NK-92 (cell line): ENCODE measurements around the gene PRR11.
"Not testable (repeated sequence)": the region's sequence is repeated elsewhere in the genome, so short reads cannot be mapped to it uniquely, and the experiment has no call there.

Experiments used
- DNase-seq: peaks from one replicate; lab custom pipeline; 2025; ENCODE audit not compliant: unreplicated experiment; lab: John Stamatoyannopoulos, UW

The PRR11 gene

DNA sequence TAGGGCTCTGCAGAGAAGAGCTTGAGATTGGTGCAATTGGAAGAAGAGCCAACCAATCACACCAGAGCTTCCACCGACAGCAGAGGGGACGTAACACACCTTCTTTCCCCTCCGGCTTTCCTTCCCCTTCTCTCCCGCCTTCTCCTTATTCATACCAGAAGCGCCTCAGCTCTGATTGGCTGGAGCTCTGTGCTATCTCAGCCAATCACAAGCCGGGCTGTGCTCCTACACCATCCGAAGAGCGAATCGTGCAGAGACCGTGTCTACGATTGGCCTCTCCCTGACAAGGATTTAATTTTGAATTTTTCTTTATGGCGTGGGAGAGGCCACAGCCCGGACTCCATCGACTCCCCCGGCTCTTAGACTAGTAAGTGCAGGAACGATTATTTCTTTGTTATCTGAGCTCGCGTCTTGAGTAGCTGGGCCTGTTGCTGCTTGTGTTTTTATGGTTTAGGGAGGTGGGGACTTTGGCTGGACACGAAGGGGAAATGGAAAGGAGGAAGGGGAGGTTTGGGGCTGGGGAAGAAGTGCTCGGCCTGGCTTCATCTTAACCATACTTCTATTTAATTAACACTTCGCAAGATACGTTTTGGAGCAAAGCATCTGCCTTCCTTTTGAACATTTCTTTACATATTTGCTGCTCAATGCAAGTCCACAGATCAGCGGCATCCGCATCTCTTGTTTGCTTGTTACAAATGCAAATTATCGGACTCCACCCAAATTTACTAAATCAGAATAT, at the start of gene PRR11:
Gene PRR11 (plus strand): TSS at position 308 of the 739 bp plus-strand sequence. CDS start 14,007 bp downstream, outside the sequence.
- DNase-seq = peak; percentile 99

DNA sequence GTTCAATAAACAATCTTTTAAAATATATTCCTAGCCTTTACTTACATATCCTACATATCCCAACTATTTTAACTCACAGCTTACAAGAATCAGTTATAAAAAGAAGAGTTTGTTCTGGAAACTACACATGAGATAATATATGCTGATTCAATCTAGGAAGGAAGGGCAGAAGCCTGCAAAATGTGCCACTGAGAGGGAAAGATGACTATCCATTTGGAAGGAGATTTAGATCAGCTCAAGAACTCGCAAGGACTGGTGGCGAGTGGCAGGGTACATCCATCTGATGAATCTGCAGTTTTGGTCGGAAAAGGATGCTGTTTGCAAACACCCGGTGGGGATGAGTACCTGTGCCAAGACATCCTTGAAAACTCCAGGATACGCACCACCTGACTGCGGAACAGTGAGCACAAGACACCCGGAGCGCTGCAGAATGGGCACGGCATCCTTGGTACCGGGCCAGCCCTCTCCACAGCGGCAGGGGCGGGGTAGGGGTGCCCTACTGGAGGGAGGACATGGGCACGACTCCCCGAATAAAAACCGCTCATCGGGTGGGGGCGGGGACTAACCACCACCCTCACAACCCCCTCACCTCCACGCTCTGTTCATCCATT, 49.6 kb upstream of the PRR11 start:
- no peak for DNase-seq

DNA sequence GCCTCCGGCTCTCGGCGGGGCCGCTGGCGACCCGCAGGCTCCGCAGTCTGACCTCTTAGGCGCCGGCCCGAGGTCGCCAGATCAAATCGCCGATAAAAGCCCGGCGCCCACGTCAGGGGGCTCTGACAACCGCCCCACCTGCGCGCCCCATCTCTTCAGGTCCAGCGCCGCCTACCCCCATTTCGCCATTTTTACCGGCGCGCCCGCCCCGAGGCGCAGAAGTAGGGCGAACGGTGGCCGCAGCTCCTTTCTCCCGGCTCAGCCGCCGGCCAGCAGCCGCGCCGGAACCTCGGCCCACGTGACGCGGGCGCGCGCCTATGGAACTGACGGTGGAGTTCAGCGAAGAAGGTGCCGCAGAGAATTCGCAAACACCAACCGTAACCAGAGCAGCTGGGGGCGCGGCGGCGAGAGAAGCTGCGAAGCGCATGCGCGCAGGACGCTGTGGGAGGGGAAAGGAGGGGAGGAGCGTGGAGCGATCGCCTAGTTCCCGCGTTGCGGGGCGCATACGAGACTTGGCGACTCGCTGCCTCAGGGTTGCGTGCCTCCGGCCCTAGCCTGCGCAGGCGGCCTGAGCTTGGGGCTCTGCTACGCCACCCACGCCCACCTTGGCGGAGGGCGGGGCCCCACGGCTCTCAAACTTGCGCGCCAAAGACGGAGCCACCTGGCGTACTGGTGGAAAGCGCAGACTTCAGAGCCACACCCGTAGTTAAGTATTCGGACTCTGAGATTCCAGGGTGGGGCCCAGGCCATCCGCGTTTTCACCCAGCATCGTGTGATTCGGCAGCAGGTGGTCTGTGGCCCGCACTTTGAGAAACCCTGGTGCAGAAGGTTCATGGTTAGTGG, 48.9 kb upstream of the PRR11 start, which contains the start of gene TRIM37:
Gene TRIM37 (minus strand): TSS at position 418 of the 843 bp plus-strand sequence. CDS start 419 bp downstream, outside the sequence.
- peak; percentile 89 for DNase-seq

DNA sequence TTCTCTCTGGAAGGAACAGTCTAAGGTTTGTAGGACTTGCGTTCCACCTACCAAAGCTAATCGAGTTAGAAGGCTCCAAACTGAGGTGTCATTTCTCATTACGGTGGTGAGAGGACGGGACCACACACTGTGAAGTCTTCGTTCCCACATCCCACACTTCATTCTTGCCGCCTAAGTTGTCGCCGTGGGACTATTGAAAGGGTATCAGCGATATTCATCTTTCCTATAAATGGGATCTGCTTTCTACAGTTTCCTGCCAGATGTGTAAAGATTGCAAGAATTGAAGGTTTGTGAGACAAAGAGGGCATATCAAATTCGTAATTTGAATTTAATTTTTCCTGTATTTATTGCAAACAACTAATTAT, 48.3 kb upstream of the PRR11 start:
- DNase-seq = no peak

DNA sequence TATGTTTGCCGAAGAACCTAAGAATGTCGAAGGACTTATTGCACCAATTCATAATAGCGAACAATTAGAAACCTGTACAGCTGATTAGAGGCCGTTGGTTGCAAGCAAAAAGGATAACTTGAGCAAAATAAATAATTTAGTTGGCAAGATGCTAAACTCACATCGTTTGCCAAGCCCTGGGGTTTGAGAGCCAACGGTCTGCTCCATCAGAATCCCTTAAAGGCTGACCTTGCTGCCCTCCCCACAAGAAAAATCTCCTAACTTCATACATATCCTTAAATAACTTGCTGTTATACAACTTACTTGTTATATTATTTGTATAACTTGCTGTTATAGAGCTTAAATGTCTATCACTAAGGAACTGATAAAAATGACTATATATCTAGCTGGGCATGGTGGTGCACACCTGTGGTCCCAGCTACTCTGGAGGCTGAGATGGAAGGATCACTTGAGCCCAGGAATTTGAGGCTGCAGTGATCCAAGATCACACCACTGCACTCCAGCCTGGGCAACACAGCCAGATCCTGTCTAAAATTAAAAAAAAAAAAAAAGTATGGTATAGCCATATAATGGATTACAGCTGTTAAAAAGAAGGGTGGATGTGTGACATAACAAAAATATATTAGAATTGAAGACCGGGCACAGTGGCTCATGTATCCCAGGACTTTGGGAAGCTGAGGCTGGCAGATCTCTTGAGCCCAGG, 47.0 kb upstream of the PRR11 start:
- DNase-seq = no peak

DNA sequence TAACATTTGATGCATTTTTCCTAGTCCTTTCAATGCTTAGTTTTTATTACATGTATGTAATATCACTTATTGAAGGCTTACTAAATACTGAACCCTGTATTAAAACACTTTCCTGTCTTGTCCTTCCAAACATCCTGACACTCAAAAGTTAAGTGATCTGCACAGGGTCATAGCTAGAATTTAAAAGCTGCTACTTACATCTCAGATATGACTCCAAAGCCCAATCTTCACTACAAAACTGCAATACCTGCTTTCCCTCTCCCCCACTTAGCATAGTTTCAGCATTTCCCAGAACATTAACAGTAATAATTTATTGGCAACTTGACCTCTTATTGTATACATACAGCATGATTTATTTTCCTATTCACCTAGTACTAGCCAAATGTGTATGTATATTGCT, 44.6 kb upstream of the PRR11 start:
- DNase-seq = no peak

DNA sequence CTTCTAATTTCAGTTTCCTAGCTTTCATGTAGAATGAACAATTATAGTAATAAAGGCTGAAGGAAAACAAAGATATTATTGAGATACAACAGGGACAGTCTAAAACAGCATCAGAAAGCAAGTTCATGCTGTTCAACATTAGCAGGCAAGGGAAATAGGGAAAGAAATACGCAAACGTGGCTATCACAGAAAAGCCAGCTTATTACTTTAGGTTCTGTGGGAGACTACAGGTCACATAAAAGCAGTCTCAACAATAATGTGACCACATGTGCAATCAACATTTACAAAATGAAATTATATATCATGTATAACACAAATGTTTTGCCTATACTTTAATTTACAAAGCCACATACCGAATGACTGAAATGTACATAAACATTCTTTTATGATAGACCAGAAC, 44.0 kb upstream of the PRR11 start:
- DNase-seq = no peak

DNA sequence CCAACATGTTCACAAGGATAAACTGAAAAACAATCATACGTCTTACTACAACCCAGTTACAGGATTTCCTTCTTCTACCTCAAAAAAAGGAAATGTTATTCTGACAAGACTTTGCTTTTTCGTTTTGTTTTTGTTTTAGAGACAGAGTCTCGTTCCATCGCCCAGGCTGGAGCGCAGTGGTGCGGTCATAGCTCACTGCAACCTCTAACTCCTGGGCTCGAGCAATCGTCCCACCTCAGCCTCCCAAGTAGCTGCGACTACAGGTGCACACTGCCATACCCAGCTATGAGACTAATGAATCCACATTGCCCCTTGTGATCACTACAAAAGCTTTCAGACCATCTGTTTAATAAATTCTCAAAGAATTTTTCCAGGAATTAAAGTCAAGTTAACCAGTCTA, 40.1 kb upstream of the PRR11 start:
- no peak for DNase-seq

DNA sequence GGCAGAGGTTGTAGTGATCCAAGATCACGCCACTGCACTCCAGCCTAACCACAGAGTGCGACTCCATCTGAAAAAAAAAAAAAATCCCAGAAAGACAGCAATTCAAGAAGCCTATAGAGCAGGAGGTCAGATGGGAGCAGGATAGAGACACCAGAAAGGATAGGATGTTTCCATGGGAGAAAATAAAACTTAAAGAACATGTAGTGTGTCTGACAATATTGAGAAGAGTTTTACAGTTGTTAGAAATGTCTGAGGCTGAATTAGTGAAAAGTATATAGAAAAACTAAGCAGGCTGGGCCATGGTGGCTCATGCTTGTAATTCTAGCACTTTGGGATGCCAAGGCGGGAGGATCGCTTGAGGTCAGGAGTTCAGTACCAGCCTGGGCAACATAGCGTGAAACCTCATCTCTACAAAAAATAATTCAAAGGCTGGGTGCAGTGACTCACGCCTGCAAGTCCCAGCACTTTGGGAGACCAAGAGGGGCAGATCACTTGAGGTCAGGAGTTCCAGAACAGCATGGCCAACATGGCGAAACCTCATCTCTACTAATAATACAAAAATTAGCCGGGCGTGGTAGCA, 33.6 kb upstream of the PRR11 start:
- DNase-seq = no peak

DNA sequence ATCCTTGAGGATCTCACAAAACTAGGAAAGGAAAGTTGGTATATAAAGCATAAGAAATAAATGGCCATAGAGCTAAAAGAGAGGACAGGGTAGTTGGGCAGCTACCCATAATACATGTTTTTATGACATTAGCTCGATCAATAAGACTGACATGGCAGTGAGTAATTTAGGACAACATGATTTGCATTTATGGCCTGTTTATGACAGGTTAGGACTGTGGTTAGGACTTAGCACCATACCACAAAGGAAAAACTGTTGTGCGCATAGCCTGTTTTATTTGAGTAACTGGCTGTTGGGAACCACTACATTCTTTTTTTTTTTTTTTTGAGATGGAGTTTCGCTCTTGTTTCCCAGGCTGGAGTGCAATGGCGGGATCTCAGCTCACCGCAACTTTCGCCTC, 30.9 kb upstream of the PRR11 start:
- no peak for DNase-seq

DNA sequence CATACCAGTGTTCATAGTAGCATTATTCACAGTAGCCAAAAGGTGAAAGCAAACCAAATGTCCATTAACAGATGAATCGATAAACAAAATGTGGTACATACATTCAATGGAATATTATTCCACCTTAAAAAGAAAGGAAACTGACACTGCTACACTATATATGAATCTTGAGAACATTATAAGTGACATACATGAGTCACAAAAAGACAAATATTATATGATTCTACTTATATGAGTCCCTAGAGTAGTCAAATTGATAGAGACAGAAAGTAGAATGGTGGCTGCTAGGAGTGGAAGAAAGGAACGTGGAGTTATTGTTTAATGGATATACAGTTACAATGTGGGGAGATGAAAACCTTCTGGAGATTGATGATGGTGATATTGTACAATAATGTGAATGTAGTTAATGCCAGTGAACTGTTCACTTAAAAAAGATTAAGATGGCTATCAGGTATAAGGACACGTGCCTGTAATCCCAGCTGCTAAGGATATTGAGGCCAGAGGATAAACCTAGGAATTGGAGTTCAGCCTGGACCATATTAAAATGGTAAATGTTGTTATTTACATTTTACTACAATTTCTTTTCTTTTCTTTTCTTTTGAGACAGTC, 28.6 kb upstream of the PRR11 start:
- DNase-seq = no peak

DNA sequence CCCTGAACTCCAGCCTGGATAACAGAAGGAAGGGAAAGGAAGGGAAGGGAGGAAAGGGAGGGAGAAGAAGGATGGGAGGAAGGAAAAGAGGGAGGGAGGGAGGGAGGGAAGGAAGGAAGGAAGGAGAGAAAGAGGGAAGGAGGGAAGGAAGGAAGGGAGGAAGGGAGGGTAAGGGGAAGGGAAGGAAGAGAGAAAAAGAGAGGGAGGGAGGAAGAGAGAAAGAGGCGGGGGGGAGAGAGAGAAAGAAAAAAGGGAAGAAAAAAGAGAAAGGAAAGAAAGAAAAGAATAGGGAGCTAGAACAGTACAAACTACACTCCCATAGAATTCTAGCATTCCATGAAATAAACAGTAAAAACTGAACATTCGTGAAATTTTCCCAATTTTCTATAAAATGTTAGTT, 25.7 kb upstream of the PRR11 start:
- no peak for DNase-seq

DNA sequence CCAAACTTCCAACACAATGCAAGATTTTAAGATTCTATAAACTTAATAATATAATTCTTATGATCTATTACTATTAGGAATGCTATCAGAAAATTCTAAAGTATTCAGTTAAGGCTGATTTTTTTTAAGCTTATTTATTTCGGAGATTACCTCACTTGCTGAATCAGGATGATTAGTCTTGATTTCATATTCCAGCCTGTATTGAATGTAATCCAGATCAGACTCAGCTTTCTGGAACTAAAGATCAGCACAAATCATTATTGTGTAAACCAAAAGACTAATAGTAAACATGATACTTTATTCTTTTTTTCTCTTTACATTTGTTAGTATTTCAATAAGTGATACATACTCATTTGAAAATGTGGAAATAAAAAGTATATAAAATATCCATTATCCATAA, 24.4 kb upstream of the PRR11 start:
- no peak for DNase-seq

DNA sequence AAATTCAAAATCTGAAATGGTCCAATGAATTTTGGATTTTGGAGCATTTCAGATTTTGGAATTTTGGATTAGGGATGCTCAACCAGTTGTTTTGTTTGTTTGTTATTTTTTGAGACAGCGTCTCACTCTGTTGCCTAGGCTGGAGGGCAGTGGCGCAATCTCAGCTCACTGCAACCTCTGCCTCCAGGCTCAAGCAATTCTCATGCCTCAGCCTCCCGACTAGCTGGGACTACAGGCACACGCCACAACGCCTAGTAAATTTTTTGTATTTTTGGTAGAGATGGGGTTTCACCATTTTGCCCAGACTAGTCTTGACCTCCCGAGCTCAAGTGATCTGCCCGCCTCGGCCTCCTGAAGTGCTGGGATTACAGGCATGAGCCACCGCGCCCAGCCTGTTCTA, 17.2 kb upstream of the PRR11 start:
- DNase-seq = not testable (repeated sequence)

DNA sequence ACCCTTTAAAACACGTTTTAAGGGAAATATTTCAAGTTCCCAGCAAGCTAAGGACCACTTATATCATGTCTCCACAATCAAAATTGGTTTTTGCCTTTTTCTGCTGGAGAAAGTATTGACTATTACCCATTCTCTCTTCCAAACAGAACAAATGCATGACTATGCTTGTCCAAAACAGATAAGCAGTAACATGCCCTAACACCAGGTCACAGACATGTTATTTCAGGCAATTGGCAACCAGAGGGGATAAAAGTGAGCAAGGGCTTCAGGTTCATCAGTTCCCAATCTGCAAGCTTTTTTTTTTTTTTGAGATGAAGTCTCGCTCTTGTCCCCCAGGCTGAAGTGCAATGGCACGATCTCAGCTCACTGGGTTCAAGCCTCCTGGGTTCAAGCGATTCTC, 15.6 kb upstream of the PRR11 start:
- no peak for DNase-seq

DNA sequence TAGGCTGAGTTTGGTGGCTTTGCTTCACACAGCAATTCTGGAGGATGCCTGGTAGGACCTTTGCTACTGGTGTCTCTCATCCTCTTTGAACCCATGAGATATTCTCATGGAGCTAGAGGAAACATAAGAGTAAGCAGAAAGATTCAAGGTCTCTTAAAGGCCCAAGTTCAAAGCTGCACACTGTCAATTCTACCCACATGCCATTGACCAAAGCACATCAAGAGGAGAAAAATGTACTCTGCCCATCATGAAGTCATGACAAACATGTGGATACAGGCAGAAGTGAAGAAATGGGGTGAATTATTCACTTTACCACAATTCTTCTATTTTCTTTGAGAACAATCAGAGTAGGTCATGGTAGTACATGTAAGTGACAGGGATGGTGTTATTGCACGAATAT, 13.7 kb upstream of the PRR11 start:
- DNase-seq = no peak

DNA sequence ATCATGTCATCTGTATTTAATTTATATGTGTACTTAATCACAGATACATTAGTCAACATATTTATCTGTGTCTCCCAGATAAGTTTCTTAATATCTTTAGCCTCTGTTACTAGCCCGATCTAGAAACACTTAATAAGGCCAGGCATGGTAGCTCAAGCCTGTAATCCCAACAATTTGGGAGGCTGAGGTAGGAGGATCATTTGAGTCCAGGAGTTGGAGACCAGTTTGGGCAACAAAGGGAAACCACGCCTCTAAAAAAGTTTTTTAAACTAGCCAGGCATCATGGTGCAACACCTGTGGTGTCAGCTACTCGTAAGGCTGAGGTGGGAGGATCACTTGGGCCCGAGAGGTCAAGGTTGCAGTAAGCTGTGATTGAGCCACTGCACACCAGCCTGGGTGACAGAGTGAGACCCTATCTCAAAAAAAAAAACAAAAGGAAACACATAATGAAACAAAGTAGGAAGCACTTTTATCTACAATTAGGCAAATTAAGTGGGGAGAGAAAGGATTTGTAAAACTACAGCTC, 9.9 kb upstream of the PRR11 start:
- no peak for DNase-seq

DNA sequence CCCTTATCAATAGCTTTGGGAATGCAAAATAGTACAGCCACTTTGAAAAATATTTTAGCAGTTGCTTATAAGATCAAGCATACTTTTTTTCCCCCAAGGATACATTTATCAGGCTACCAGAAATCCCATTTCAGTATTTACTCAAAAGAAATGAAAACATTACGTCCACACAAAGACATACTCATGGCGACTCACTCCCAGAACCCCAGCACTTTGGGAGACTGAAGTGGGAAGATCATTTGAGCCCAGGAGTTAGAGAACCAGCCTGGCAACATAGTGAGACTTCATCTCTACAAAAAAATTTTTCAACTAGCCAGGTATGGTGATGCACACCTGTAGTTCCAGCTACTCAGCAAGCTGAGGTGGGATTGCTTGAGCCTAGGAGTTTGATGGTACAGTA, 6.5 kb upstream of the PRR11 start:
- DNase-seq = no peak

DNA sequence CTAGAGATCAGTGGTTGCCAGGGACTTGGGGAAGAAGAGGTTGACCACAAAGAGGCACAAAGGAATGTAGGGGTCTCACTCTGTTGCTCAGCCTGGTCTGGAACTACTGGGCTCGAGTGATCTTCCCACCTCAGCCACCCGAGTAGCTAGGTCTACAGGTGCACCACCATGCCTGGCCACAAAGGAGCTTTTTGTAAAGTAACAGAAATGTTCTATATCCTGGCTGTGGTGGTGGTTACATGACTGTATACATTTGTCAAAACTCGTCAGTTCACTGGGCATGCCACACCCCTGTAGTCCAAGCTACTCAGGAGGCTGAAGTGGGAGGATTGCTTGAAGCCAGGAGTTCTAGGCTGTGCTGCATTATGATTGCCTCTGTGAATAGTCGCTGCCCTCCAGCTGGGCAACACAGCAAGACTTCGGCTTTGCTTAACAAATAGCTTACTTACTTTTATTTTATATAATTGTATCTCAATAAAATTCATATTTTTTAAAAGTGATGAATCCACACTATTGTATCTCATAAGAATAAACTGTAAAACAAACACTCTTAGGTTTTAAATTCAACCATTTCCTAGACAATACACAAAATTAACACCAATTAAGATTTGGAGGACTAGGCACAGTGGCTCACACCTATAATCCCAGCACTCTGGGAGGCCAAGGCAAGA, 5.6 kb upstream of the PRR11 start:
- DNase-seq = no peak

DNA sequence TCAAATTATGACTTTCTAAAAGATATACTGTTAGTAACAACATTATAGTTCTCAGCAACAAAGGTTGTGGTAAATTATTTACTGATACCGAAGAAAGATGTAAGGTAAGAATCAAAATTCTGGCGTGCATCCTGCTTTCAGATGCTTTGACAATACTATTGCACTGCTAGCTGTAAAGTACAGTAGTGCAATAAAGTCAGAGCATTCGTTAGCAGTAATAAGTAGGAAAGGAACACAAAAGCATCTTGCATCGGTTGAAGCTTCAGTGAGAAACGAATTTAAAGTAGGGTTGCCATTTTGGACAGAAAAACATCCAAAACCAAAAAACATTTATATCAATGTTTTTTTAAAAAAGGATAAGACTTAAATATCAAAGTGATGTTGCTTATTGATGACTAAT, 4.5 kb upstream of the PRR11 start:
- DNase-seq = no peak
